ENCODE data around the gene DNAH7.

DNAH7 gene

GRCh38 chr2:195808189-195808588 is 260.4 kb downstream of the DNAH7 start:
- no peak for DNase-seq (ENCODE audit: low spot score)

- no peak for DNase-seq (ENCODE audit: low spot score)
These were observed 263.2 kb downstream of the DNAH7 start for GRCh38 chr2:195805283-195805976.

- no peak for DNase-seq (ENCODE audit: low spot score)
These were observed 272.8 kb downstream of the DNAH7 start for GRCh38 chr2:195795879-195796278.

- DNase-seq (ENCODE audit: low spot score): no peak
These were observed 274.8 kb downstream of the DNAH7 start for GRCh38 chr2:195793881-195794280.

- DNase-seq (ENCODE audit: low spot score): no peak
These were observed 286.5 kb downstream of the DNAH7 start for GRCh38 chr2:195782156-195782555.

- DNase-seq (ENCODE audit: low spot score): no peak
These were observed 289.1 kb downstream of the DNAH7 start for GRCh38 chr2:195779491-195779890.

GRCh38 chr2:195769975-195770374 is 298.7 kb downstream of the DNAH7 start:
- DNase-seq (ENCODE audit: low spot score): no peak

GRCh38 chr2:195768431-195768830 is 300.2 kb downstream of the DNAH7 start:
- no peak for DNase-seq (ENCODE audit: low spot score)

GRCh38 chr2:195766691-195767090 is 301.9 kb downstream of the DNAH7 start:
- DNase-seq (ENCODE audit: low spot score): no peak

GRCh38 chr2:195763866-195764265 is 304.8 kb downstream of the DNAH7 start:
- DNase-seq (ENCODE audit: low spot score): no peak

- DNase-seq (ENCODE audit: low spot score): no peak
These were observed 308.8 kb downstream of the DNAH7 start for GRCh38 chr2:195759877-195760276.

GRCh38 chr2:195758846-195759245 is 309.8 kb downstream of the DNAH7 start:
- DNase-seq (ENCODE audit: low spot score): no peak

GRCh38 chr2:195756218-195756942 is 312.3 kb downstream of the DNAH7 start:
- no peak for DNase-seq (ENCODE audit: low spot score)

GRCh38 chr2:195741191-195741590 is 327.4 kb downstream of the DNAH7 start:
- DNase-seq (ENCODE audit: low spot score): no peak

GRCh38 chr2:195737511-195738325 is 330.9 kb downstream of the DNAH7 start:
- no peak for DNase-seq (ENCODE audit: low spot score)

GRCh38 chr2:195735347-195735746 is 333.3 kb downstream of the DNAH7 start:
- DNase-seq (ENCODE audit: low spot score): no peak

- no peak for DNase-seq (ENCODE audit: low spot score)
These were observed 333.7 kb downstream of the DNAH7 start for GRCh38 chr2:195734931-195735330.

- no peak for DNase-seq (ENCODE audit: low spot score)
These were observed 334.2 kb downstream of the DNAH7 start for GRCh38 chr2:195734395-195734794.

GRCh38 chr2:195733831-195734230 is 334.8 kb downstream of the DNAH7 start:
- DNase-seq (ENCODE audit: low spot score): no peak

- no peak for DNase-seq (ENCODE audit: low spot score)
These were observed 336.1 kb downstream of the DNAH7 start for GRCh38 chr2:195732574-195732973.

- no peak for DNase-seq (ENCODE audit: low spot score)
These were observed 337.7 kb downstream of the DNAH7 start for GRCh38 chr2:195730912-195731311.

- DNase-seq (ENCODE audit: low spot score): no peak
These were observed 341.5 kb downstream of the DNAH7 start for GRCh38 chr2:195727106-195727505.

- DNase-seq (ENCODE audit: low spot score): no peak
These were observed 346.6 kb downstream of the DNAH7 start for GRCh38 chr2:195722075-195722474.
